CD4-positive, alpha-beta memory T cell (primary cell): ENCODE results near the gene ZNF655. TPM values are rescaled to one million over a fixed set of nuclear protein-coding genes. Genes with fewer than 3 reads are reported as not detected.
A peak's percentile ranks its signal among the peaks of the same experiment; 100 is the strongest.

Experiments used
- CTCF ChIA-PET: fragments of 350-600 bp; sonication (Branson Sonifier 250); formaldehyde crosslinking; loops from one replicate; lab custom pipeline; 2021; ENCODE audit warnings: inconsistent platforms; ENCODE audit not compliant: partially characterized antibody; lab: Charles Lee
- POLR2A ChIA-PET: fragments of 350-600 bp; sonication (Branson Sonifier 250); formaldehyde crosslinking; loops from one replicate; lab custom pipeline; 2021; ENCODE audit not compliant: partially characterized antibody; lab: Charles Lee
- DNase-seq, 5 donors: peaks; one replicate each; pipeline versions ENCODE4 v3.0.0 to v3.0.0-alpha.2; 2020 to 2022; ENCODE audit warnings: mixed read lengths in 1 of 5
- H3K27ac ChIP-seq: one replicate; pipeline ENCODE4 v1.7.0; 2013; ENCODE audit warnings: low read depth, low read length
- H3K27me3 ChIP-seq: 2 replicates; pipeline ENCODE4 v1.7.0; 2013; ENCODE audit warnings: mild to moderate bottlenecking, low read length, moderate library complexity; ENCODE audit not compliant: insufficient read depth
- H3K36me3 ChIP-seq: 2 replicates; pipeline ENCODE4 v1.7.0; 2013; ENCODE audit warnings: mild to moderate bottlenecking, low read length, moderate library complexity; ENCODE audit not compliant: insufficient read depth
- H3K4me1 ChIP-seq: 2 replicates; pipeline ENCODE4 v1.7.0; 2013; ENCODE audit warnings: mild to moderate bottlenecking, low read length, moderate library complexity; ENCODE audit not compliant: insufficient read depth
- H3K4me3 ChIP-seq, 2 donors: one replicate each; pipeline ENCODE4 v1.7.0; 2013; ENCODE audit warnings: low read length in 2 of 2, mild to moderate bottlenecking in 1 of 2
- H3K9me3 ChIP-seq, 2 donors: one replicate each; pipeline ENCODE4 v1.7.0; 2013; ENCODE audit warnings: low read length in 2 of 2, control low read depth in 1 of 2; ENCODE audit not compliant: control insufficient read depth in 1 of 2
- H3K27ac Mint-ChIP-seq, 7 donors: one replicate each; pipeline ENCODE4 v1.8.0; 2020 to 2021; ENCODE audit warnings: mixed read lengths in 7 of 7, mild to moderate bottlenecking in 6 of 7, inconsistent platforms in 3 of 7, moderate library complexity in 3 of 7
- H3K27me3 Mint-ChIP-seq, 2 donors: one replicate each; pipeline ENCODE4 v1.8.0; 2020 to 2021; ENCODE audit warnings: mixed read lengths in 2 of 2
- H3K36me3 Mint-ChIP-seq, 2 donors: one replicate each; pipeline ENCODE4 v1.8.0; 2020 to 2021; ENCODE audit warnings: mixed read lengths in 2 of 2, inconsistent platforms in 1 of 2, mild to moderate bottlenecking in 1 of 2
- H3K4me1 Mint-ChIP-seq, 4 donors: one replicate each; pipeline ENCODE4 v1.8.0; 2020 to 2021; ENCODE audit warnings: mixed read lengths in 4 of 4, mild to moderate bottlenecking in 1 of 4
- H3K4me3 Mint-ChIP-seq, 8 donors: one replicate each; pipeline ENCODE4 v1.8.0; 2020 to 2021; ENCODE audit warnings: mixed read lengths in 8 of 8, mild to moderate bottlenecking in 7 of 8, moderate library complexity in 6 of 8, inconsistent platforms in 3 of 8
- H3K9me3 Mint-ChIP-seq, 8 donors: one replicate each; pipeline ENCODE4 v1.8.0; 2020 to 2021; ENCODE audit warnings: mixed read lengths in 8 of 8, mild to moderate bottlenecking in 5 of 8, inconsistent platforms in 3 of 8, moderate library complexity in 1 of 8
- intact Hi-C: fragments of 100-400 bp; cut with micrococcal nuclease; formaldehyde crosslinking; loops from one replicate; pipeline ENCODE4 v1.15.1; 2023
- polyA plus RNA-seq, 2 donors: library from polyadenylated mRNA; unstranded; fragments of 300-500 nt; fragmentation: Illumina TruSeq; gene quantifications; one replicate each; pipeline ENCODE4 v1.2.3, GENCODE V29; 2021
- total RNA-seq, 2 experiments: library from RNA; stranded (reverse); gene quantifications; one replicate each; pipeline ENCODE4 v1.2.3, GENCODE V29; 2021

The ZNF655 gene
- total and polyA plus RNA-seq, 4 experiments from 2014 or later = 66.8 to 150 (median 105) TPM

DNA sequence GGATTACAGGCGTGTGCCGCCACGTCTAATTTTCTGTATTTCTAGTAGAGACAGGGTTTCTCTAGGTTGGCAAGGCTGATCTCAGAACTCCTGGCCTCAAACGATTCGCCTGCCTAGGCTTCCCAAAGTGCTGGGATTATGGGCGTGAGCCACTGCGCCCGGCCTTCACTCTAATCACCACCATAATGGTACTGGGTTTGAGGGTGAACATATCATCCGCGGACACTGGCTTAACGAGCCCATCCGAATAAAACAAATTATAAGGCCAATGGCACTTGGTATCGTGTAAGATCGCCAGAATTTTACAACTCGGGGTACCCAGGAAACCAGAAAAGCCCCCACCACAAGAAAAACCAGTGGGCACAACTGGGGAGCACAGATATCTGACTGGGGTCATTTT lies 7.1 kb upstream of the ZNF655 start:
- no peaks in the 10 kb centered on the region for H3K9me3 ChIP-seq
- H3K9me3 Mint-ChIP-seq = peaks cover 0 to 1% (median 0%) of the 10 kb centered on the region in 8 donors
- no peaks in the 10 kb centered on the region for H3K27me3 Mint-ChIP-seq
- peaks cover 16 to 47% (median 29%) of the 10 kb centered on the region in 4 donors for H3K4me1 Mint-ChIP-seq
- intact Hi-C loops = loop anchor here (10.0 kb wide), 1 partner anchor 533 kb away; the partner anchor contains the start of genes COPS6 and ZNF3
- H3K27ac Mint-ChIP-seq = peak overlapping the region; percentile 76 to 99 (median 91)
- peaks cover 27% of the 10 kb centered on the region for H3K4me1 ChIP-seq
- DNase-seq = no peak
- peak overlapping the region; percentile 86 to 98 (median 92) for H3K4me3 Mint-ChIP-seq
- peak overlapping the region; percentile 97 for H3K27ac ChIP-seq
- no peaks in the 10 kb centered on the region for H3K27me3 ChIP-seq
- H3K4me3 ChIP-seq = peak overlapping the region; percentile 94 to 95
- POLR2A ChIA-PET = interaction anchor here (0.6 to 2.2 kb wide), 5 partner anchors 36 to 143 kb away, joined by 3 to 26 read pairs (median 8); partner anchors contain the start of genes BUD31, PDAP1, ZKSCAN5 and ZNF394
- CTCF ChIA-PET = interaction anchor here (0.8 kb wide), 1 partner anchor 8 kb away, joined by 3 read pairs; no protein-coding TSS in a partner anchor
- peaks cover 15 to 40% of the 10 kb centered on the region in 2 donors for H3K36me3 Mint-ChIP-seq
- H3K36me3 ChIP-seq = peaks cover 5% of the 10 kb centered on the region

DNA sequence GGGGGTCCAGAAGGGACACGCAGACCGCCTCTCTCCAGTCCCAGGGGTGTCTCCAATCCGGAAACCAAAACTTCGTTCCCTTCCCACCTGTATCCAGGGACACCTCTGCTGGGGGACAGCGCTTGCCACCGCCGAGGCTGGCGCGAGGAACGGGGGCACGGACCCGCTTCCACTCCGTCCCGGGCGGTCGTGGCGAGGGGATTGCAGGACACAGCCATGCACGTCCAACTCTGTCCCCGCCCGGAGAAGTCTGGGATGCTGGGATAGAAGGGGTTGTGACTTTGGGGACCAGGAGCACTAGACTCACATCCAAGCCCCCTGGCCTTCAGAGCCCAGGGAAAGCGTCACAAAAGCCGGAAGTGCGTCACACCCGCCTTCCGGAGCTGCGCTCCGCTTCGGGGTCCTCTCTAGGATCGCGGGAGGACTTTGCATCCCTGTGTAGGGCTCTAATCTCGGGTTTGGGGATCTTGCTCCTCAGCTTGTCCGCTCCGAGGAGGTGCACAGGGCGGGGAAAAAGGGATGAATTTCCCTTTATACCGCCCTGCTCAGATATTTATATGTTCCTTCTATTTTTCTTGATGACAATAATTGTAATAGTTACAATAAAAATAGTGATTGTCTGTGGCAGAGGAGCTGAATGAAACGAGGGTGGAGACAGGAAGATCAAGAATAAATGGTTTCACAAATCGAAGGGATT lies 6.5 kb upstream of the ZNF655 start, which contains the start of gene FAM200A:
FAM200A (minus strand) TSS at position 348 of the 697 bp plus-strand sequence. CDS start 3,707 bp downstream, outside the sequence.
- peak within 1 kb of the TSS; percentile 97 for H3K27ac ChIP-seq
- peaks cover 5% of the 10 kb centered on the region for H3K36me3 ChIP-seq
- peaks cover 33% of the 10 kb centered on the region for H3K4me1 ChIP-seq
- no peaks in the 10 kb centered on the region for H3K27me3 ChIP-seq
- Mint-ChIP-seq H3K27me3 (no peaks in the 10 kb centered on the region), H3K36me3 (peaks cover 13 to 39% of the 10 kb centered on the region in 2 donors), H3K27ac (peak within 1 kb of the TSS; percentile 76 to 99 (median 91)), H3K4me3 (peak within 1 kb of the TSS; percentile 86 to 98 (median 92)), H3K4me1 (peaks cover 16 to 48% (median 30%) of the 10 kb centered on the region in 4 donors), H3K9me3 (peaks cover 0 to 1% (median 0%) of the 10 kb centered on the region in 8 donors)
- intact Hi-C loops = loop anchor here (1.0 to 10.0 kb wide), 4 partner anchors 48 to 533 kb away; partner anchors contain the start of genes COPS6, ZKSCAN5, ZNF3 and ZNF394
- no peaks in the 10 kb centered on the region for H3K9me3 ChIP-seq
- DNase-seq = peak; percentile 82 to 88 (median 84)
- peak within 1 kb of the TSS; percentile 94 to 95 for H3K4me3 ChIP-seq
- ChIA-PET CTCF (no interaction called here), POLR2A (interaction anchor here (0.7 to 2.2 kb wide), 6 partner anchors 27 to 144 kb away, joined by 3 to 26 read pairs (median 8); partner anchors contain the start of genes BUD31, PDAP1, ZKSCAN5 and ZNF394)

DNA sequence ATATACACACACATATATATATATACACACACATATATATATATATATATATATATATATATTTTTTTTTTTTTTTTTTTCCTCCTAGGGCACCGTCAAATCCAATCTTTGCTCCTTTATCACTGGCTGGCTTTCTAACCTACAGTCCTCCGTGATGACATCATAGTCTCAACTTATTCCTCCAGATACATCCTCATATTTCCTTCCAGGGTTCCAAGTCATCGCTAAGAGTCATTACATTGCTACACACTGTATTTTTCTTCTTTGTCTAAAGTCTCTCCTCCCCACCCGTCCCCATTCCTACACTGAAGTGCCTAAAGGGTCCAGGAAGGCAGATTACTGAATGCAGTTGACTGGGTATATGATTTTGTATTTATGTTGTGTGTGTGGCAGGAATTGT lies 5.4 kb upstream of the ZNF655 start:
- Histone ChIP-seq H3K36me3 (peaks cover 5% of the 10 kb centered on the region), H3K4me3 (no peak overlapping the region), H3K27ac (no peak overlapping the region), H3K9me3 (no peaks in the 10 kb centered on the region), H3K27me3 (no peaks in the 10 kb centered on the region), H3K4me1 (peaks cover 40% of the 10 kb centered on the region)
- ChIA-PET POLR2A (interaction anchor here (1.1 kb wide), 1 partner anchor 53 kb away, joined by 6 read pairs; the partner anchor contains the start of gene ZNF394), CTCF (no interaction called here)
- Mint-ChIP-seq H3K4me1 (peaks cover 24 to 60% (median 39%) of the 10 kb centered on the region in 4 donors), H3K36me3 (peaks cover 10 to 43% of the 10 kb centered on the region in 2 donors), H3K27me3 (no peaks in the 10 kb centered on the region), H3K4me3 (peak overlapping the region in 5 of 8 donors; percentile 21 to 69 (median 61)), H3K9me3 (peaks cover 0 to 1% (median 0%) of the 10 kb centered on the region in 8 donors), H3K27ac (peak overlapping the region; percentile 35 to 87 (median 80))
- no peak for DNase-seq
- intact Hi-C loops = loop anchor here (10.0 kb wide), 1 partner anchor 532 kb away; the partner anchor contains the start of genes COPS6 and ZNF3

DNA sequence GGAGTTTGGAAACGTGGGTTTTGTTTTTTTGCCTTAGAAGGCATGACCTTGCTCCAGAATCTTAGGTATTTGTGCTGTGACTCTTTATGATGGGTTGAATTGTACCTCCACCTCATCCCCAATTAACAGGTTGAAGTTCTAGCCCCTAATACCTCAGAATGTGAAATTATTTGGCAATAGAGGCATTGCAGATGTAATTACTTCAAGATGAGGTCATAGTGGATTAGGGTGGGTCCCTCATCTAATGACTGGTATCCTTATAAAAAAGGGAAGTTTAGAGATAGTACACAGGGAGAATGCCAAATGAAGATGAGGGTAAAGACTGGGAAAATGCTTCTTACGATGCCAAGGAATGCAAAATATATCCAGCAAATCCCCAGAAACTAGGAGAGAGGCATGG lies 3.5 kb upstream of the ZNF655 start:
- no peak for DNase-seq
- Mint-ChIP-seq H3K27ac (peak overlapping the region in 5 of 7 donors; percentile 19 to 81 (median 52)), H3K4me3 (no peak overlapping the region), H3K27me3 (no peaks in the 10 kb centered on the region), H3K9me3 (no peaks in the 10 kb centered on the region), H3K4me1 (peaks cover 25 to 70% (median 41%) of the 10 kb centered on the region in 4 donors), H3K36me3 (peaks cover 3 to 50% of the 10 kb centered on the region in 2 donors)
- CTCF ChIA-PET = no interaction called here
- Histone ChIP-seq H3K27me3 (no peaks in the 10 kb centered on the region), H3K27ac (no peak overlapping the region), H3K36me3 (peaks cover 5% of the 10 kb centered on the region), H3K9me3 (no peaks in the 10 kb centered on the region), H3K4me3 (no peak overlapping the region), H3K4me1 (peaks cover 48% of the 10 kb centered on the region)
- POLR2A ChIA-PET = no interaction called here
- intact Hi-C loops = loop anchor here (10.0 kb wide), 1 partner anchor 530 kb away; the partner anchor contains the start of genes COPS6 and ZNF3

DNA sequence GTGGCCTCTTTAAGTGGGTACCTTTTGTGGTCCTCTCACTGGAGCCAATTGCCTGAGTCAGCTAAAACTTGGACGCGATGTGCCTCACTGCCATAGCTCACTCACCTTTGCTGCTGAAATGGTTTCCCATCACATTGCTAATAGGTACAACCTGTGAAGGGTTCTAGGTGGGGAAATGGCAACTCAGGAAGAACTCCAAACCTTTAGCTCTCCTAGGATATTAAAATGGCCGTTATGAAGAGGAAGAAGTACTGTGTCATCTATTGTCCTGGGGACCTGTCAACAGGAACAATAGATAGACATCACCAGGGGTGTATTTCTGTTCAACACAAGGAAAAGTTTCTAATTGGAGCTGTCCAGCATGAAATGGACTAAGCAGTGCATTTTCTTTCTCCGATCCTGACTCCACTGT lies 1.2 kb upstream of the ZNF655 start:
- ChIA-PET CTCF (interaction anchor here (1.4 to 2.0 kb wide), 3 partner anchors 32 to 59 kb away, joined by 3 to 5 read pairs (median 3); partner anchors contain the start of gene ZKSCAN5), POLR2A (interaction anchor here (0.7 to 4.7 kb wide), 12 partner anchors 21 to 362 kb away, joined by 3 to 86 read pairs (median 10); partner anchors contain the start of genes BUD31, PDAP1, TRIM4 and ZKSCAN5)
- no peaks in the 10 kb centered on the region for H3K9me3 ChIP-seq
- intact Hi-C loops = loop anchor here (10.0 kb wide), 1 partner anchor 528 kb away; the partner anchor contains the start of genes COPS6 and ZNF3
- peak overlapping the region; percentile 98 for H3K27ac ChIP-seq
- peaks cover 18 to 64% of the 10 kb centered on the region in 2 donors for H3K36me3 Mint-ChIP-seq
- no peaks in the 10 kb centered on the region for H3K27me3 ChIP-seq
- no peaks in the 10 kb centered on the region for H3K9me3 Mint-ChIP-seq
- H3K4me3 ChIP-seq = peak overlapping the region; percentile 76 to 97
- no peaks in the 10 kb centered on the region for H3K27me3 Mint-ChIP-seq
- peak overlapping the region; percentile 96 to 99 (median 99) for H3K27ac Mint-ChIP-seq
- H3K4me1 Mint-ChIP-seq = peaks cover 29 to 67% (median 45%) of the 10 kb centered on the region in 4 donors
- DNase-seq = no peak
- H3K36me3 ChIP-seq = peaks cover 24% of the 10 kb centered on the region
- peak overlapping the region; percentile 91 to 100 (median 98) for H3K4me3 Mint-ChIP-seq
- peaks cover 48% of the 10 kb centered on the region for H3K4me1 ChIP-seq

DNA sequence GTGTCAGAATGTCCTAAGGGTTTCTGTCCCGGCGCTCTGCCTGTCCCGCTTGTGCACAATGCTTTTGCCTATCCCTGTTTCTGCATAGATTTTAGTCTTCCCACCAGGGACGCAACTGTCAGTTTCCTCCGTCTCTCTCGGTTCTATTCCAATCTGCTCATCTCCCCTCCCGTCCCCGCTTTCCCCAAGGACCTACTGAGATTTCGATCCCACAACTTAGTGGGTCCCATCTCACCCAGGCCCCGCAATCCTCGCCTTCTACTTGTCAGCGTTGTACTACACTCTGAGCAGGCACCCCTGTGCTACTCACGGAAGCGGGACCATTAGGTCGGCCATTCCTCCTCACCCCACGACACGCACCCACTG lies 519 bp upstream of the ZNF655 start:
- peak overlapping the region; percentile 76 to 97 for H3K4me3 ChIP-seq

More for the DNA sequence above, 519 bp upstream of the ZNF655 start:
- H3K36me3 Mint-ChIP-seq = peaks cover 25 to 69% of the 10 kb centered on the region in 2 donors
- Histone ChIP-seq H3K27ac (peak overlapping the region; percentile 98), H3K9me3 (no peaks in the 10 kb centered on the region), H3K36me3 (peaks cover 32% of the 10 kb centered on the region), H3K27me3 (no peaks in the 10 kb centered on the region), H3K4me1 (peaks cover 43% of the 10 kb centered on the region)
- no peaks in the 10 kb centered on the region for H3K27me3 Mint-ChIP-seq
- H3K4me1 Mint-ChIP-seq = peaks cover 26 to 60% (median 46%) of the 10 kb centered on the region in 4 donors
- intact Hi-C loops = loop anchor here (1.0 to 10.0 kb wide), 5 partner anchors 54 to 527 kb away; partner anchors contain the start of genes BUD31, COPS6, PDAP1 and ZKSCAN5
- CTCF ChIA-PET = interaction anchor here (1.2 to 2.0 kb wide), 4 partner anchors 32 to 149 kb away, joined by 3 to 5 read pairs (median 3); partner anchors contain the start of genes BUD31, PDAP1 and ZKSCAN5
- H3K4me3 Mint-ChIP-seq = peak overlapping the region; percentile 91 to 100 (median 98)
- peak overlapping the region; percentile 96 to 99 (median 99) for H3K27ac Mint-ChIP-seq
- POLR2A ChIA-PET = interaction anchor here (0.6 to 4.7 kb wide), 39 partner anchors 11 to 1694 kb away, joined by 3 to 86 read pairs (median 5); partner anchors contain the start of genes AP4M1, ATP5MF, BUD31 and CPSF4
- H3K9me3 Mint-ChIP-seq = no peaks in the 10 kb centered on the region
- DNase-seq = no peak
